RWPE2 (cell line): Measurements from ENCODE around the gene NAXD.
A peak's percentile ranks its signal among the peaks of the same experiment; 100 is the strongest.

Experiments used
- ATAC-seq: fragments of 200-7000 bp; cut with Tn5 transposase; 3 replicates; pipeline ENCODE4 v1.9.1; 2021; ENCODE audit warnings: low read depth
- DNase-seq: peaks from one replicate; pipeline ENCODE4 v3.0.0-alpha.2; 2020; ENCODE audit warnings: low spot score
- H3K27ac ChIP-seq: fragments of 450-650 bp; 2 replicates; pipeline ENCODE4 v1.5.1; 2017; ENCODE audit warnings: mild to moderate bottlenecking; ENCODE audit not compliant: poor library complexity, severe bottlenecking
- H3K27me3 ChIP-seq: fragments of 250-450 bp; sonication (Bioruptor Pico); 2 replicates; pipeline ENCODE4 v1.5.1; 2021; ENCODE audit warnings: mild to moderate bottlenecking, moderate library complexity; ENCODE audit not compliant: insufficient read depth, poor library complexity, severe bottlenecking
- H3K36me3 ChIP-seq: fragments of 250-450 bp; sonication (Bioruptor Pico); 2 replicates; pipeline ENCODE4 v1.5.1; 2020; ENCODE audit warnings: low read depth, mild to moderate bottlenecking, moderate library complexity
- H3K4me1 ChIP-seq: fragments of 250-450 bp; sonication (Bioruptor Pico); 2 replicates; pipeline ENCODE4 v1.5.1; 2021; ENCODE audit warnings: mild to moderate bottlenecking, moderate library complexity; ENCODE audit not compliant: insufficient read depth, poor library complexity, severe bottlenecking
- H3K4me3 ChIP-seq: fragments of 250-450 bp; sonication (Bioruptor Pico); 2 replicates; pipeline ENCODE4 v1.5.1; 2021; ENCODE audit warnings: mild to moderate bottlenecking, moderate library complexity; ENCODE audit not compliant: severe bottlenecking
- H3K9me3 ChIP-seq: fragments of 250-450 bp; sonication (Bioruptor Pico); 2 replicates; pipeline ENCODE4 v1.5.1; 2021; ENCODE audit warnings: mild to moderate bottlenecking, moderate library complexity; ENCODE audit not compliant: severe bottlenecking
- CTCF ChIP-seq: fragments of 450-650 bp; IDR thresholded peaks from one replicate; pipeline ENCODE4 v1.5.1; 2017; ENCODE audit warnings: mild to moderate bottlenecking, moderate library complexity; ENCODE audit not compliant: poor library complexity, severe bottlenecking

NAXD gene

GRCh38 chr13:110571896-110572777 lies 43.2 kb upstream of the NAXD start:
- no peak for TF ChIP-seq CTCF
- Histone ChIP-seq H3K27ac (no peak overlapping the region), H3K9me3 (no peaks in the 10 kb centered on the region), H3K27me3 (peaks cover 8% of the 10 kb centered on the region), H3K4me1 (no peaks in the 10 kb centered on the region), H3K4me3 (no peak overlapping the region), H3K36me3 (no peaks in the 10 kb centered on the region)
- DNase-seq: no peak
- ATAC-seq: no peak

- peaks cover 8% of the 10 kb centered on the region for H3K27me3 ChIP-seq
- DNase-seq (no peak), ATAC-seq (no peak)
- no peak for TF ChIP-seq CTCF
- no peaks in the 10 kb centered on the region for H3K4me1 ChIP-seq
- H3K27ac ChIP-seq: no peak overlapping the region
- H3K36me3 ChIP-seq: no peaks in the 10 kb centered on the region
- no peaks in the 10 kb centered on the region for H3K9me3 ChIP-seq
- no peak overlapping the region for H3K4me3 ChIP-seq
These were observed 42.6 kb upstream of the NAXD start for GRCh38 chr13:110572778-110573118.

GRCh38 chr13:110574161-110574560 lies 41.2 kb upstream of the NAXD start:
- DNase-seq: no peak
- H3K4me1 ChIP-seq: no peaks in the 10 kb centered on the region
- H3K27me3 ChIP-seq: peaks cover 8% of the 10 kb centered on the region
- no peaks in the 10 kb centered on the region for H3K36me3 ChIP-seq
- no peak overlapping the region for H3K27ac ChIP-seq
- ATAC-seq: peak; percentile 58; the same call in 1 of the 3 replicates
- no peak overlapping the region for H3K4me3 ChIP-seq
- no peak for TF ChIP-seq CTCF
- no peaks in the 10 kb centered on the region for H3K9me3 ChIP-seq

GRCh38 chr13:110575322-110576069 lies 39.8 kb upstream of the NAXD start:
- TF ChIP-seq CTCF: no peak
- Histone ChIP-seq H3K36me3 (no peaks in the 10 kb centered on the region), H3K27ac (no peak overlapping the region), H3K4me1 (no peaks in the 10 kb centered on the region), H3K9me3 (no peaks in the 10 kb centered on the region), H3K27me3 (peaks cover 8% of the 10 kb centered on the region), H3K4me3 (no peak overlapping the region)
- ATAC-seq (no peak), DNase-seq (no peak)

- TF ChIP-seq CTCF: no peak
- Histone ChIP-seq H3K27me3 (peaks cover 8% of the 10 kb centered on the region), H3K9me3 (no peaks in the 10 kb centered on the region), H3K4me3 (no peak overlapping the region), H3K27ac (no peak overlapping the region), H3K36me3 (no peaks in the 10 kb centered on the region), H3K4me1 (no peaks in the 10 kb centered on the region)
- DNase-seq (no peak), ATAC-seq (no peak)
These were observed 39.3 kb upstream of the NAXD start for GRCh38 chr13:110576070-110576394.
